GF-D8 (cell line): ENCODE data around the gene ALG3.

Source experiments
- DNase-seq: peaks from one replicate; lab custom pipeline; 2025; lab: John Stamatoyannopoulos, UW

ALG3 gene

GRCh38 chr3:184259878-184260723 lies 11.3 kb upstream of the ALG3 start:
- no peak for DNase-seq

GRCh38 chr3:184259396-184259877 lies 10.7 kb upstream of the ALG3 start:
- no peak for DNase-seq

GRCh38 chr3:184258926-184259325 lies 10.2 kb upstream of the ALG3 start:
- no peak for DNase-seq

- DNase-seq = no peak
Observed at GRCh38 chr3:184257083-184257915, 8.5 kb upstream of the ALG3 start.

- DNase-seq = no peak
Observed at GRCh38 chr3:184255291-184256039, 6.7 kb upstream of the ALG3 start.

- peak; percentile 82 for DNase-seq
Observed at GRCh38 chr3:184250167-184250828, 1.5 kb upstream of the ALG3 start.

- DNase-seq = peak; percentile 96
Observed at GRCh38 chr3:184249412-184250166, 827 bp upstream of the ALG3 start, which contains the start of gene EEF1AKMT4. TSS of gene EEF1AKMT4 (plus strand) at chr3:184249672. CDS start at chr3:184249695, 23 bp downstream.

GRCh38 chr3:184242297-184242685 lies 6.5 kb downstream of the ALG3 start:
- no peak for DNase-seq

GRCh38 chr3:184241447-184242296 lies 7.1 kb downstream of the ALG3 start:
- DNase-seq = no peak

- DNase-seq = no peak
Observed at GRCh38 chr3:184241141-184241446, 7.7 kb downstream of the ALG3 start.

- no peak for DNase-seq
Observed at GRCh38 chr3:184240384-184241140, 8.2 kb downstream of the ALG3 start.

GRCh38 chr3:184239708-184240107 lies 9.1 kb downstream of the ALG3 start:
- DNase-seq = no peak

GRCh38 chr3:184239221-184239620 lies 9.5 kb downstream of the ALG3 start:
- no peak for DNase-seq

GRCh38 chr3:184238246-184238818 lies 10.4 kb downstream of the ALG3 start:
- no peak for DNase-seq

- no peak for DNase-seq
Observed at GRCh38 chr3:184237807-184238206, 11.0 kb downstream of the ALG3 start.

GRCh38 chr3:184237211-184237610 lies 11.6 kb downstream of the ALG3 start:
- DNase-seq = no peak

GRCh38 chr3:184236636-184237035 lies 12.1 kb downstream of the ALG3 start:
- no peak for DNase-seq

- no peak for DNase-seq
Observed at GRCh38 chr3:184236033-184236410, 12.7 kb downstream of the ALG3 start.
